PFSK-1 (cell line): Measurements from ENCODE around the gene AKIRIN2.

ENCODE experiments used
- FOXP2 ChIP-seq: optimal IDR thresholded peaks from 2 replicates; pipeline ENCODE3; 2011; ENCODE audit warnings: borderline replicate concordance, control low read depth, inconsistent platforms; ENCODE audit not compliant: insufficient read depth; ENCODE audit errors: extremely low read length, extremely low read depth
- POLR2AphosphoS5 ChIP-seq: IDR thresholded peaks from 2 replicates; pipeline ENCODE4 v1.6.1; 2012; ENCODE audit warnings: low read depth, mild to moderate bottlenecking, control low read depth, low read length, moderate library complexity
- REST ChIP-seq, 2 experiments: IDR thresholded peaks; 2 replicates each; pipeline versions ENCODE4 v1.6.1 to v1.8.0; 2011 to 2012; ENCODE audit warnings: low read depth in 2 of 2, low read length in 2 of 2, control low read depth in 1 of 2, inconsistent platforms in 1 of 2, mild to moderate bottlenecking in 1 of 2, moderate library complexity in 1 of 2; ENCODE audit not compliant: insufficient read depth in 1 of 2
- SIN3A ChIP-seq: IDR thresholded peaks from 2 replicates; pipeline ENCODE4 v1.6.1; 2012; ENCODE audit warnings: mild to moderate bottlenecking, low read length, moderate library complexity, borderline replicate concordance; ENCODE audit not compliant: insufficient read depth
- TAF1 ChIP-seq: IDR thresholded peaks from 2 replicates; pipeline ENCODE4 v1.6.1; 2012; ENCODE audit warnings: low read length, control low read depth, borderline replicate concordance; ENCODE audit not compliant: insufficient read depth

AKIRIN2 gene

GRCh38 chr6:87742106-87742505 is 40.1 kb upstream of the AKIRIN2 start:
- no peak for TF ChIP-seq POLR2AphosphoS5
- no peak for TF ChIP-seq SIN3A
- TF ChIP-seq REST (IDR thresholded peaks at IDR 0.05; ENCODE audit: insufficient read depth in 1 of 2, low read depth in 2 of 2, low read length in 2 of 2) = no peak
- no peak for TF ChIP-seq FOXP2
- TF ChIP-seq TAF1 = no peak

GRCh38 chr6:87741001-87741650 is 39.1 kb upstream of the AKIRIN2 start:
- no peak for TF ChIP-seq SIN3A
- TF ChIP-seq TAF1 = no peak
- no peak for TF ChIP-seq POLR2AphosphoS5
- no peak for TF ChIP-seq REST (IDR thresholded peaks at IDR 0.05; ENCODE audit: insufficient read depth in 1 of 2, low read depth in 2 of 2, low read length in 2 of 2)
- TF ChIP-seq FOXP2 = no peak

- TF ChIP-seq SIN3A = no peak
- no peak for TF ChIP-seq POLR2AphosphoS5
These were observed 36.7 kb upstream of the AKIRIN2 start for GRCh38 chr6:87738744-87739143.

- TF ChIP-seq TAF1 (no peak), REST (IDR thresholded peaks at IDR 0.05; ENCODE audit: insufficient read depth in 1 of 2, low read depth in 2 of 2, low read length in 2 of 2) (no peak), SIN3A (no peak), POLR2AphosphoS5 (no peak), FOXP2 (no peak)
These were observed 36.0 kb upstream of the AKIRIN2 start for GRCh38 chr6:87738000-87738399.

- TF ChIP-seq TAF1 (no peak), POLR2AphosphoS5 (no peak), REST (IDR thresholded peaks at IDR 0.05; ENCODE audit: insufficient read depth in 1 of 2, low read depth in 2 of 2, low read length in 2 of 2) (no peak), SIN3A (no peak), FOXP2 (no peak)
These were observed 34.9 kb upstream of the AKIRIN2 start for GRCh38 chr6:87736809-87737540.
